Naive B cell (primary cell): ENCODE data around the gene ATP5PD. TPM values are rescaled to one million over a fixed set of nuclear protein-coding genes. Genes with fewer than 3 reads are reported as not detected.
"Not testable (repeated sequence)": the region's sequence is repeated elsewhere in the genome, so short reads cannot be mapped to it uniquely, and the experiment has no call there.

Experiments used
- ATAC-seq, 2 donors: fragments of 150-1000 bp; cut with Tn5 transposase; 2 replicates each; pipeline ENCODE4 v1.10.0; 2021; ENCODE audit warnings: low read depth in 2 of 2, mild to moderate bottlenecking in 2 of 2, moderate library complexity in 2 of 2
- DNase-seq: peaks from one replicate; pipeline ENCODE4 v3.0.0; 2022
- H3K27ac Mint-ChIP-seq, 6 donors: one replicate each; pipeline ENCODE4 v1.8.0; 2020 to 2022; ENCODE audit warnings: mild to moderate bottlenecking in 6 of 6, mixed read lengths in 6 of 6, moderate library complexity in 5 of 6, inconsistent platforms in 2 of 6
- H3K27me3 Mint-ChIP-seq, 3 donors: one replicate each; pipeline ENCODE4 v1.8.0; 2021 to 2022; ENCODE audit warnings: mixed read lengths in 3 of 3, mild to moderate bottlenecking in 1 of 3
- H3K36me3 Mint-ChIP-seq, 2 donors: one replicate each; pipeline ENCODE4 v1.8.0; 2020 to 2022; ENCODE audit warnings: mixed read lengths in 2 of 2, inconsistent platforms in 1 of 2, mild to moderate bottlenecking in 1 of 2
- H3K4me1 Mint-ChIP-seq, 3 donors: one replicate each; pipeline ENCODE4 v1.8.0; 2020 to 2022; ENCODE audit warnings: mixed read lengths in 3 of 3, inconsistent platforms in 1 of 3, mild to moderate bottlenecking in 1 of 3, moderate library complexity in 1 of 3
- H3K4me3 Mint-ChIP-seq, 8 donors: one replicate each; pipeline ENCODE4 v1.8.0; 2020 to 2022; ENCODE audit warnings: mild to moderate bottlenecking in 8 of 8, mixed read lengths in 8 of 8, moderate library complexity in 8 of 8, inconsistent platforms in 2 of 8
- H3K9me3 Mint-ChIP-seq, 7 donors: one replicate each; pipeline ENCODE4 v1.8.0; 2020 to 2022; ENCODE audit warnings: mixed read lengths in 7 of 7, mild to moderate bottlenecking in 5 of 7, inconsistent platforms in 2 of 7, moderate library complexity in 1 of 7
- polyA plus RNA-seq, 6 donors: library from polyadenylated mRNA; unstranded; fragments of 300-500 nt; fragmentation: Illumina TruSeq; gene quantifications; one replicate each; pipeline ENCODE4 v1.2.3, GENCODE V29; 2021; ENCODE audit warnings: low read depth in 6 of 6

Gene ATP5PD
- polyA plus RNA-seq, 6 donors from 2014 or later = 191 to 306 (median 269) TPM

DNA sequence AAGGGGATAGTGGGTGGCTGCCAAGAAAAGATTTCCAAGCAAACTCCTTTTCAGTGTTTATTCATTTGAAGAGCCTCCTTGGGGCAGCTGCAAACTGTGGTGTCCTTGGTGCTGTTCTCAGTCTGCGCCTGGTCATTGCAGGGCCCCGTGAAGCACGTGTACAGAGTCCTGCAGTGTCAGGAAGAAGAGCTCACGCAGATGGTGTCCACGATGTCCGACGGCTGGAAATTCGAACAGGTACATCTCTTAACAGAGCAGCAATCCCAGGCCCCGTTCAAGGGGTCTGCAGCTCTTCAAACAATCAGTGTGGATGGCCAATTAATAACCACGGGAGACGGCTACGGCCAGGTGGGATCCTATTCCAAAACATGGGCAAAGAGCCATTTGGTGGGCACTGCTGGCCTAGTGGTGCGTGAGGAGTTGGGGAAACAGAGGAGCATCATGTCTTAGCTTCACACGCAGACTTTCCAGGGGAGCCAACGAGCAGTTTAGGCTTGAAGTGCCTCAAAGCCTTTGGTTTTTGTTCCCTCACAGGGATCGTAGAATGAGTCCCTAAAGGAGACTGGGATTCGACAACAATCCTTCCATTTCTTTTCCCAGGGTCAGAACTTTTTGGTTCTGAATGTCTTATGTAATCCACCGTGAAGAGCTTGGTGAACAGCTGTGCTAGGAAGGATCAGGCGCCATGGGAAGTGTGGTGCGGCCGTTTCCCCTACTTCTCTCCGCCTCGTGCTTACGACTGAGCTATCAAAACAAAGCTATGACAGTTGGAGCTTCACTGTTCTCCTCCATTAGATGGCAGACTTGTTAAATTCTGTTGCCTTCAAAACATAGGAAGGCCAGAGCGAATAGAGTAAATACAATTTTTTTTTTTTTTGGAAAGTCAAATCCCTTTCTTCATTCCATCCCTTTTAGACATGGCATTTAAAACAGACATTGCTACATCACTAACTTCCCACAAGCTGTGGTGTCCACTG, 12.9 kb upstream of the ATP5PD start:
- no peak overlapping the region for H3K4me3 Mint-ChIP-seq
- ATAC-seq = peak; percentile 28 to 35
- no peaks in the 10 kb centered on the region for H3K9me3 Mint-ChIP-seq
- peaks cover 0 to 4% (median 0%) of the 10 kb centered on the region in 3 donors for H3K4me1 Mint-ChIP-seq
- DNase-seq = no peak
- H3K36me3 Mint-ChIP-seq = peaks cover 17 to 21% of the 10 kb centered on the region in 2 donors
- H3K27me3 Mint-ChIP-seq = no peaks in the 10 kb centered on the region
- no peak overlapping the region for H3K27ac Mint-ChIP-seq

DNA sequence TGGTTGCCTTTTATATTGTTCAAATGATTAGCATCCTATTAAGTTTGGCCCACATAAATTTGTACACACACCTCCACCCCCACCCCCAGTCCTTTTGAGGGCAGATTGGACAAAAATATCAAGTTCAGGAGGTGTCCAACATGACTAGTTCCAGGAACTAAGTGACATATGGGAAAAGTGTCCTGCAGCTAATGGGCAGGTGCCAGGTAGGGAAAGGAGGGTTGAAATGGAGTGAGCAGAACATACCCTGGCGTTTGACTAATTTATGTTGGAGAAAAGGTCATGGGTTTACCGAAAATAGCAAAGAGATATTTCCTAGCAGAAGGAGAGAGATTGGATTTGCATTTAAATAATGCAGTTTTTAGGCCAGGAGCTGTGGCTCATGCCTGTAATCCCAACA, 5.2 kb upstream of the ATP5PD start:
- DNase-seq = no peak
- no peaks in the 10 kb centered on the region for H3K27me3 Mint-ChIP-seq
- H3K9me3 Mint-ChIP-seq = no peaks in the 10 kb centered on the region
- peaks cover 13 to 19% (median 18%) of the 10 kb centered on the region in 3 donors for H3K4me1 Mint-ChIP-seq
- no peak for ATAC-seq
- H3K36me3 Mint-ChIP-seq = peaks cover 7 to 8% of the 10 kb centered on the region in 2 donors
- no peak overlapping the region for H3K27ac Mint-ChIP-seq
- H3K4me3 Mint-ChIP-seq = no peak overlapping the region

- no peaks in the 10 kb centered on the region for H3K9me3 Mint-ChIP-seq
- H3K4me1 Mint-ChIP-seq = peaks cover 17 to 34% (median 26%) of the 10 kb centered on the region in 3 donors
- no peak overlapping the region for H3K27ac Mint-ChIP-seq
- ATAC-seq (no peak), DNase-seq (no peak)
- H3K36me3 Mint-ChIP-seq = peaks cover 0 to 7% of the 10 kb centered on the region in 2 donors
- H3K4me3 Mint-ChIP-seq = peak overlapping the region in 4 of 8 donors; percentile 0 to 99 (median 57)
- no peaks in the 10 kb centered on the region for H3K27me3 Mint-ChIP-seq
Measured at GRCh38 chr17:75049706-75050105, 2.9 kb upstream of the ATP5PD start.

DNA sequence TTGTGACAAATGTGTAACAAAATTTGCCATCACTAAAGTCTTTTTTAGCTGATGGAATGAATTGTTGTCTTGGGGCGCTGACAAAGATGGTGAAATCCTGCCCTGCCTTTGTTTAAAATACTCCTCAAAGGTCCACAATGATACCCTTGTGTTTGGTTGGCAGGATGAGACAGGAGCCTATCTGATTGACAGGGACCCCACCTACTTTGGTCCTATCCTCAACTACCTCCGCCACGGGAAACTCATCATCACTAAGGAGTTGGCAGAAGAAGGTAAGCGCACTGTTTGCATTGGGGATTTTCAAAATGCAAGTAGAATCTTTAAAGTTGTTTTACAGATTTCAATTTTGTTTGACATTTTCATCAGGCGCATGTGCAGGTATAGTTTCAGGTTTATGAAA, 2.3 kb upstream of the ATP5PD start:
- Mint-ChIP-seq H3K27ac (peak overlapping the region in 2 of 6 donors; percentile 11 to 35), H3K36me3 (peaks cover 0 to 7% of the 10 kb centered on the region in 2 donors), H3K4me1 (peaks cover 17 to 34% (median 28%) of the 10 kb centered on the region in 3 donors), H3K4me3 (peak overlapping the region in 3 of 8 donors; percentile 95 to 99 (median 95)), H3K9me3 (no peaks in the 10 kb centered on the region), H3K27me3 (no peaks in the 10 kb centered on the region)
- DNase-seq (no peak), ATAC-seq (no peak)

DNA sequence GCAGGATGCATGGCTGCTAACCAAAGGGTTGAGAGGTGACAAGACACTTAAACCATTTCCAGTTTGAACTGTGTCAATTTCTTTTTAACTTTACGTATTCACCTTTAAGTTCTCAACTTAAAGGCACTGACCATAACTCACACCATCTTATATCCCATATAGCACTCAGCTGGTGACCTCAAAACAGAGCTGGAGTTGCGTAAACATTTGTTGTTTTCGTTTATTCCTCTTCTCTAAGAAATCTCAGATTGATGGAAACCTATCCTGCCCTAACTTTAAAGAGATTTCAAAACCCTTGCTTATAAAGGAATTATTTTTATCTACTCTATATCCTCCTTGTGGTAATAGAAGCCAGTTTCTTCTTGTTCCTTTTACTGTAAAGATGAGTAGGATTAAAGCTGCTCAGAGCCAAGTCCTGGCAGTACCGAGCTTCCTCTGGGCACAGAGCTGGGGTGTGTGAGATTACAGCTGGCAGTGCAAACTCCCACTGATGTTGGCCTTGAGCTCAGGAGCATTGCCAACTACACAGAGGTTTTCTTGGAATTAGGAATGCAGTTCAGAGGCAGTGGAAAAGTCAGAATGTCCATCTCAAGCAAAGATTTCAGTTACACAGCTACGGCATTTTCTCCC, 1.6 kb upstream of the ATP5PD start:
- Mint-ChIP-seq H3K4me3 (peak overlapping the region; percentile 88 to 99 (median 95)), H3K9me3 (no peaks in the 10 kb centered on the region), H3K27ac (peak overlapping the region in 4 of 6 donors; percentile 11 to 96 (median 51)), H3K36me3 (peaks cover 0 to 7% of the 10 kb centered on the region in 2 donors), H3K4me1 (peaks cover 17 to 34% (median 28%) of the 10 kb centered on the region in 3 donors), H3K27me3 (no peaks in the 10 kb centered on the region)
- DNase-seq (no peak), ATAC-seq (no peak)

DNA sequence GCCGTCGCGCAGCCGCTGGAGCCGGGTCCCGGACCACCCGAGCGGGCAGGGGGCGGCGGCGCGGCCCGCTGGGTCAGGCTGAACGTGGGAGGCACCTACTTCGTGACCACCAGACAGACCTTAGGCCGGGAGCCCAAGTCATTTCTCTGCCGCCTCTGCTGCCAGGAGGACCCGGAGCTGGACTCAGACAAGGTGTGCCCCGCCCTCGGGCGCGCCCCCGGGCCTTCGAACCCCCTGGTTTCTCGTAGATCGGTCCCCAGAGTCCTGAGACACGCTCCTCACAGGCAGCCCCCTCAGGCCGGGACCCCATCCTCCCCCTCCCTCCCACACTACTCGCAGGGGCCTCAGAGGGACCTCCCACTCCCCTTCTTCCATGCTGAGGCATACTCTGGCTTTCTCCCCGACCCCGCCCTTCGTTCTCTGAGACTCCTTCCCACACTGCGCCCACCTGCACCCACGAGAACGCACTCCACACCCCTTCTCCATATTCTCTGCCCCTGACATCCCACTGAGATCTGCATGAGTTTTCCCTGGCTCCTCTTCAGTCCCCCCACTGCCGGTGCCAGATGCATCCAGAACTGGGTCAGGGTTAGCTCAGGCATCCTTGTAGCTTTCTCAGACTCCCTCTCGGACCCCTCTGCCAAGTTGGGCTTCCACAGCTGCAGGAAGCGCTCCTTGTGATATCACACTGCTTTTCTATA, 779 bp upstream of the ATP5PD start:
- ATAC-seq (peak in 1 of 2 donors; percentile 1), DNase-seq (peak; percentile 23)
- Mint-ChIP-seq H3K27ac (peak overlapping the region; percentile 75 to 96 (median 90)), H3K27me3 (no peaks in the 10 kb centered on the region), H3K36me3 (no peaks in the 10 kb centered on the region), H3K4me3 (peak overlapping the region; percentile 88 to 99 (median 95)), H3K9me3 (no peaks in the 10 kb centered on the region), H3K4me1 (peaks cover 17 to 36% (median 28%) of the 10 kb centered on the region in 3 donors)

DNA sequence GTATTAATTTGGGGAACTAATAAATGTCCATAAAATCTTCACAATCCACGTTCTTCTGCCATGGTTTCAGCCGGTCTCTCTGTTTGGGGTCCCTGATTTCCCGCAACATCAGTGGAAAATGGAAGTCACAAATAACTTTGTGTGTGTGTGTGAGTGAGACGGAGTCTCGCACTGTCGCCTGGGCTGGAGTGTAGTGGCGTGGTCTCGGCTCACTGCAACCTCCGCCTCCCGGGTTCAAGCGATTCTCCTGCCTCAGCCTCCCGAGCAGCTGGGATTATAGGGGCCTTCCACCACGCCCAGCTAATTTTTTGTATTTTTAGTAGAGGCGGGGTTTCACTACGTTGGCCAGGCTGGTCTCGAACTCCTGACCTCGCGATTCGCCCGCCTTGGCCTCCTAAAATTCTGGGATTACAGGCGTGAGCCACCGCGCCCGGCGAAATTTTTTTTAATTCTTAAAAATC, 793 bp downstream of the ATP5PD start:
- Mint-ChIP-seq H3K4me1 (peaks cover 17 to 37% (median 22%) of the 10 kb centered on the region in 3 donors), H3K4me3 (peak overlapping the region; percentile 94 to 99 (median 96)), H3K27ac (peak overlapping the region in 5 of 6 donors; percentile 90 to 95 (median 94))
- not testable (repeated sequence) for H3K36me3 Mint-ChIP-seq, DNase-seq, ATAC-seq, H3K9me3 Mint-ChIP-seq, H3K27me3 Mint-ChIP-seq

DNA sequence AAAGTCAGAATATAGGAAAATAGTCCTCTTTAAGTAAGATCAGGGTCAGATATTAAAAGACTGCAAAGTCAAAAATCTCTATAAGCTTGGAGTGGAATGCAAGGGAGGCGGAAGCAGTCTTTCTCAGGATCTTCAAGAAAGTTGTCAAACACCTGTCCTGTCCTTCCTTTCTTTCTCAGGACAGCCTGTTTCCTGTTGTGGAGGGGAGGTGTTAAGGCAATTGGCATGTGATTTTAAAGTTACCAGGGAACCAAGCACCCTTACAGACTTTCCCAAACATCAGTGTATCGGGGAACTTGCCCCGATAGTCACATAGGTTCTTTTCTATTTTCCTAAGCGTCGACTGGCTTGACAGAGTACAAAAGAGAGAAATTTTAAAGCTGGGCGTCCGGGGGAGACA, 2.1 kb downstream of the ATP5PD start:
- Mint-ChIP-seq H3K4me1 (peaks cover 17 to 37% (median 22%) of the 10 kb centered on the region in 3 donors), H3K27ac (peak overlapping the region in 1 of 6 donors; percentile 54), H3K36me3 (peaks cover 4 to 6% of the 10 kb centered on the region in 2 donors), H3K4me3 (peak overlapping the region in 6 of 8 donors; percentile 55 to 99 (median 80)), H3K9me3 (no peaks in the 10 kb centered on the region), H3K27me3 (no peaks in the 10 kb centered on the region)
- DNase-seq = no peak
- no peak for ATAC-seq

- Mint-ChIP-seq H3K36me3 (peaks cover 10% of the 10 kb centered on the region in 2 donors), H3K4me3 (peak overlapping the region in 2 of 8 donors; percentile 30 to 35), H3K4me1 (peaks cover 17 to 30% (median 22%) of the 10 kb centered on the region in 3 donors)
- H3K27ac Mint-ChIP-seq, ATAC-seq, H3K9me3 Mint-ChIP-seq, H3K27me3 Mint-ChIP-seq, DNase-seq: not testable (repeated sequence)
Measured at GRCh38 chr17:75043789-75044188, 3.0 kb downstream of the ATP5PD start.

DNA sequence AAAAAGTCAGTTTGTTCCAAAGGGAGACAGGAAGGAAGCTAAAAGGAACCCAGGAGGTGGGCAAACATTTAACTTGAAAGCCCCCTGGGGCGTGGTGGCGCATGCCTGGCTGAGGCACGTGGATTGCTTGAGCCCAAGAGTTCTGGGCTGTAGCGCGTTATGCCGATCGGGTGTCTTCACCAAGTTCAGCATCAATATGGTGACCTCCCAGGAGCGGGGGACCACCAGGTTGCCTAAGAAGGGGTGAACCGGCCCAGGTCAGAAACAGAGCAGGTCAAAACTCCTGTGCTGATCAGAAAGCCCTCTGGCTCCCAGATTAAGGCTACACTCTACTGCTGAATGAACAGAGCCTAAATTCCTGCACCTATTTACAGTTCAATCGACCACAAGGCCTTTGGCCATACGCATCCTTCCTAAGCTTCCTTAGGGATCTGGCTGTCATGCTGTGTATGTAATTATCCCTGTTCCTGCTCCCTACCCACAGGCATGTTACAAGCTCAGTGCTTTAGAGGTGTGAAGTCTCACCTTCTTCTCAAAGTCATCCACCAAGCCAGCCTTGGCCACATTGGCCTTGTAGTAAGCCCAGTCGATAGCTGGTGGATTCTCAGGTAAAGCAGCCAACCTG, 5.0 kb downstream of the ATP5PD start:
- ATAC-seq (no peak), DNase-seq (no peak)
- Mint-ChIP-seq H3K27ac (peak overlapping the region in 2 of 6 donors; percentile 38 to 81), H3K27me3 (no peaks in the 10 kb centered on the region), H3K9me3 (no peaks in the 10 kb centered on the region), H3K36me3 (peaks cover 10 to 15% of the 10 kb centered on the region in 2 donors), H3K4me1 (peaks cover 6 to 17% (median 9%) of the 10 kb centered on the region in 3 donors), H3K4me3 (peak overlapping the region in 1 of 8 donors; percentile 35)

GRCh38 chr17:75039238-75039637, 7.5 kb downstream of the ATP5PD start:
- H3K4me1 Mint-ChIP-seq = peaks cover 11 to 18% (median 16%) of the 10 kb centered on the region in 3 donors
- H3K36me3 Mint-ChIP-seq = peaks cover 10 to 15% of the 10 kb centered on the region in 2 donors
- no peak overlapping the region for H3K27ac Mint-ChIP-seq

DNA sequence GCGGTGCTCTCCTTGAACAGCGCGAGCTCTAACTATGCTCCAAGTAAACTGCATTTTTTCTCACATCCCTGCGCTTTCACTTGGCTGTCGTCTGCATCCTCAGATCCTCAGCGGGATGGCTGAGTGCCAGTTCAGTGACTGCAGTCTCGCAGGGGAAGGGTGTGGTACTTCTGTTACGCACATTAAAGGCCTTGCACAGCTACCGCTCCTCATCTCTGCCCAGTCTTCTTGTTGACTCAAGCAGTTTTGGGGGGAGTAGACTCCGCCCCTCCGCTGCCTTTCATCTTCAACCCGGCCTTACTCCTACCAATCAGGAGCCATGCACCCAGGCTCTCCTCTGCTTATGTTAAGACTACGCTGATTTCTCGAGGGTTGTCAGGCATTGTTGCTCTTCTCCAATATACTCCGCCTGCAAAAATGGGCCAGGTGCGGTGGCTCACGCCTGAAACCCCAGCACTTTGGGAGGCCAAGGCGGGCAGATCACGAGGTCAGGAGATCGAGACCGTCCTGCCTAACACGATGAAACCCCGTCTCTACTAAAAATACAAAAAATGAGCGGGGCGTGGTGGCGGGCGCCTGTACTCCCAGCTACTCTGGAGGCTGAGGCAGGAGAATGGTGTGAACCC, 10.0 kb downstream of the ATP5PD start:
- Mint-ChIP-seq H3K4me3 (peak overlapping the region; percentile 32 to 95 (median 52)), H3K27ac (peak overlapping the region in 3 of 6 donors; percentile 32 to 92 (median 56)), H3K27me3 (peaks cover 0 to 5% (median 3%) of the 10 kb centered on the region in 3 donors), H3K9me3 (peaks cover 0 to 1% (median 0%) of the 10 kb centered on the region in 7 donors), H3K4me1 (peaks cover 35 to 39% (median 36%) of the 10 kb centered on the region in 3 donors), H3K36me3 (peaks cover 10 to 15% of the 10 kb centered on the region in 2 donors)
- ATAC-seq = no peak
- no peak for DNase-seq

More at GRCh38 chr17:75039238-75039637, 7.5 kb downstream of the ATP5PD start:
- Mint-ChIP-seq H3K4me3 (peak overlapping the region in 1 of 8 donors; percentile 20), H3K27me3 (peaks cover 0 to 3% (median 3%) of the 10 kb centered on the region in 3 donors), H3K9me3 (no peaks in the 10 kb centered on the region)
- DNase-seq (no peak), ATAC-seq (no peak)
